Daoy (cell line): ENCODE measurements around the gene ELL2. TPM values are rescaled to one million over a fixed set of nuclear protein-coding genes. Genes with fewer than 3 reads are reported as not detected.
"Not testable (repeated sequence)": the region's sequence is repeated elsewhere in the genome, so short reads cannot be mapped to it uniquely, and the experiment has no call there.

Experiments
- DNase-seq: peaks from one replicate; pipeline ENCODE4 v3.0.0-alpha.2; 2015; ENCODE audit warnings: low read depth
- total RNA-seq: library from RNA; depleted of rRNA; stranded (reverse); fragments of >200 nt; shearing (Covaris generic); gene quantifications from 2 replicates; pipeline ENCODE4 v1.2.3, GENCODE V29; 2014; rRNA removed

Gene ELL2
- total RNA-seq, 1 experiment from 2014 or later, result 29.9 TPM

GRCh38 chr5:95840956-95841705 lies 120.5 kb downstream of the ELL2 start:
- no peak for DNase-seq

- no peak for DNase-seq
Measured at GRCh38 chr5:95839658-95840057, 122.0 kb downstream of the ELL2 start.

GRCh38 chr5:95838556-95838955 lies 123.1 kb downstream of the ELL2 start:
- no peak for DNase-seq

- DNase-seq, result no peak
Measured at GRCh38 chr5:95838001-95838520, 123.6 kb downstream of the ELL2 start.

GRCh38 chr5:95837492-95837891 lies 124.2 kb downstream of the ELL2 start:
- no peak for DNase-seq

GRCh38 chr5:95836971-95837370 lies 124.7 kb downstream of the ELL2 start:
- DNase-seq, result not testable (repeated sequence)

GRCh38 chr5:95836544-95836943 lies 125.1 kb downstream of the ELL2 start:
- no peak for DNase-seq

GRCh38 chr5:95835682-95836385 lies 125.8 kb downstream of the ELL2 start:
- DNase-seq, result no peak

Other genes with a start within 250 kb of the ELL2 start
- 91.7 and 120 TPM in 2 replicates for gene RHOBTB3, start 230.5 kb downstream of the ELL2 start, total RNA-seq
- gene GLRX, start 139.1 kb downstream of the ELL2 start, total RNA-seq, result 7.1 and 8.3 TPM in 2 replicates